ENCODE results near the gene CDC45.

GRCh38 chr22:19477321-19478044, 2.2 kb upstream of the CDC45 start:
- TF ChIP-seq, protein P1, sequence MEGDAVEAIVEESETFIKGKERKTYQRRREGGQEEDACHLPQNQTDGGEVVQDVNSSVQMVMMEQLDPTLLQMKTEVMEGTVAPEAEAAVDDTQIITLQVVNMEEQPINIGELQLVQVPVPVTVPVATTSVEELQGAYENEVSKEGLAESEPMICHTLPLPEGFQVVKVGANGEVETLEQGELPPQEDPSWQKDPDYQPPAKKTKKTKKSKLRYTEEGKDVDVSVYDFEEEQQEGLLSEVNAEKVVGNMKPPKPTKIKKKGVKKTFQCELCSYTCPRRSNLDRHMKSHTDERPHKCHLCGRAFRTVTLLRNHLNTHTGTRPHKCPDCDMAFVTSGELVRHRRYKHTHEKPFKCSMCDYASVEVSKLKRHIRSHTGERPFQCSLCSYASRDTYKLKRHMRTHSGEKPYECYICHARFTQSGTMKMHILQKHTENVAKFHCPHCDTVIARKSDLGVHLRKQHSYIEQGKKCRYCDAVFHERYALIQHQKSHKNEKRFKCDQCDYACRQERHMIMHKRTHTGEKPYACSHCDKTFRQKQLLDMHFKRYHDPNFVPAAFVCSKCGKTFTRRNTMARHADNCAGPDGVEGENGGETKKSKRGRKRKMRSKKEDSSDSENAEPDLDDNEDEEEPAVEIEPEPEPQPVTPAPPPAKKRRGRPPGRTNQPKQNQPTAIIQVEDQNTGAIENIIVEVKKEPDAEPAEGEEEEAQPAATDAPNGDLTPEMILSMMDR (IDR thresholded peaks at IDR 0.05) = peak in 3 of 6 experiments; percentile 2 to 12 (median 8)
- TF ChIP-seq POLR2A (IDR thresholded peaks at IDR 0.05) = no peak
